Astrocyte (in vitro differentiated cells and primary cell): Measurements from ENCODE around the gene COL6A3.
"Not testable (repeated sequence)": the region's sequence is repeated elsewhere in the genome, so short reads cannot be mapped to it uniquely, and the experiment has no call there.

Experiments
- CTCF ChIP-seq: IDR thresholded peaks from 2 replicates; pipeline ENCODE4 v1.5.1; 2011; ENCODE audit warnings: low read depth, mild to moderate bottlenecking, inconsistent platforms, low read length, moderate library complexity; ENCODE audit not compliant: insufficient read depth
- EZH2 ChIP-seq: IDR thresholded peaks from 2 replicates; pipeline ENCODE4 v1.6.1; 2012; ENCODE audit warnings: mild to moderate bottlenecking, low read length, inconsistent platforms; ENCODE audit not compliant: insufficient read depth

- not testable (repeated sequence) for TF ChIP-seq EZH2, CTCF
Observed at GRCh38 chr2:237303244-237303643, 110.7 kb downstream of the COL6A3 start.
